Colonic mucosa (tissue), 4 donors: ENCODE results near the gene SRL. TPM values are rescaled to one million over a fixed set of nuclear protein-coding genes. Genes with fewer than 3 reads are reported as not detected.
"Not testable (repeated sequence)": the region's sequence is repeated elsewhere in the genome, so short reads cannot be mapped to it uniquely, and the experiment has no call there.

ENCODE experiments used
- DNase-seq: peaks from one replicate; pipeline ENCODE4 v3.0.0-alpha.2; 2020
- H3K27ac ChIP-seq: fragments of 200-600 bp; one replicate; pipeline ENCODE4 v1.8.0; 2021
- H3K27me3 ChIP-seq: fragments of 200-600 bp; one replicate; pipeline ENCODE4 v1.8.0; 2021
- H3K36me3 ChIP-seq: fragments of 200-600 bp; one replicate; pipeline ENCODE4 v1.8.0; 2021
- H3K4me1 ChIP-seq: fragments of 200-600 bp; one replicate; pipeline ENCODE4 v1.8.0; 2021; ENCODE audit warnings: mild to moderate bottlenecking
- H3K4me3 ChIP-seq: fragments of 200-600 bp; one replicate; pipeline ENCODE4 v1.8.0; 2021
- H3K9ac ChIP-seq, 2 donors: one replicate each; pipeline ENCODE4 v1.7.0; 2013; ENCODE audit warnings: control low read depth in 2 of 2, low read depth in 2 of 2, low read length in 2 of 2
- H3K9me3 ChIP-seq: fragments of 200-600 bp; one replicate; pipeline ENCODE4 v1.8.0; 2021
- CTCF ChIP-seq: fragments of 200-600 bp; IDR thresholded peaks from one replicate; pipeline ENCODE4 v1.8.0; 2022; ENCODE audit warnings: antibody characterized with exemption, mild to moderate bottlenecking
- intact Hi-C: fragments of 100-400 bp; cut with DNase I; formaldehyde crosslinking; loops from one replicate; pipeline ENCODE4 v1.14.1; 2022
- total RNA-seq, 2 donors: library from RNA; stranded (reverse); fragmentation: NEBNext Ultra II Directional in 1 of 2; extraction: Animal tissue kit (Norgen Biotek cat#: 25700) in 1 of 2; gene quantifications; one replicate each; pipeline ENCODE4 v1.2.1, GENCODE V29; 2021
- donor health status: healthy.
- donor health status: DM: no; HTN: no; CAD: no.
- donor health status: DM: no; HTN: no; CAD: no.

The SRL gene
- total RNA-seq, 2 donors from 2014 or later, result 0.49 to 0.82 TPM

- H3K27ac ChIP-seq, result no peak overlapping the region
- H3K9ac ChIP-seq, result no peak overlapping the region
- no peaks in the 10 kb centered on the region for H3K4me1 ChIP-seq
- no peaks in the 10 kb centered on the region for H3K9me3 ChIP-seq
- TF ChIP-seq CTCF, result no peak
- H3K27me3 ChIP-seq, result no peaks in the 10 kb centered on the region
- no peak for DNase-seq
- no peaks in the 10 kb centered on the region for H3K36me3 ChIP-seq
- H3K4me3 ChIP-seq, result no peak overlapping the region
- intact Hi-C loops, result no loop called here
Measured at GRCh38 chr16:4166821-4167220, 75.1 kb downstream of the SRL start.

- Histone ChIP-seq H3K9ac (no peak overlapping the region), H3K9me3 (no peaks in the 10 kb centered on the region), H3K27ac (no peak overlapping the region), H3K4me1 (no peaks in the 10 kb centered on the region), H3K4me3 (no peak overlapping the region), H3K36me3 (no peaks in the 10 kb centered on the region), H3K27me3 (no peaks in the 10 kb centered on the region)
- TF ChIP-seq CTCF, result no peak
- intact Hi-C loops, result no loop called here
- no peak for DNase-seq
Measured at GRCh38 chr16:4160658-4161430, 81.0 kb downstream of the SRL start.

- Histone ChIP-seq H3K4me3 (no peak overlapping the region), H3K4me1 (no peaks in the 10 kb centered on the region), H3K27me3 (no peaks in the 10 kb centered on the region), H3K36me3 (no peaks in the 10 kb centered on the region), H3K9ac (no peak overlapping the region), H3K27ac (no peak overlapping the region), H3K9me3 (no peaks in the 10 kb centered on the region)
- no peak for DNase-seq
- TF ChIP-seq CTCF, result no peak
- intact Hi-C loops, result no loop called here
Measured at GRCh38 chr16:4159726-4160125, 82.2 kb downstream of the SRL start.

GRCh38 chr16:4158143-4159093 is 83.5 kb downstream of the SRL start:
- no peak overlapping the region for H3K9ac ChIP-seq
- no peak for DNase-seq
- intact Hi-C loops, result no loop called here
- no peak overlapping the region for H3K4me3 ChIP-seq
- H3K27me3 ChIP-seq, result no peaks in the 10 kb centered on the region
- H3K36me3 ChIP-seq, result no peaks in the 10 kb centered on the region
- TF ChIP-seq CTCF, result no peak
- no peak overlapping the region for H3K27ac ChIP-seq
- no peaks in the 10 kb centered on the region for H3K9me3 ChIP-seq
- H3K4me1 ChIP-seq, result no peaks in the 10 kb centered on the region

GRCh38 chr16:4157376-4157825 is 84.5 kb downstream of the SRL start:
- DNase-seq, result no peak

GRCh38 chr16:4156503-4156902 is 85.4 kb downstream of the SRL start:
- H3K4me3 ChIP-seq, H3K9me3 ChIP-seq, H3K4me1 ChIP-seq, H3K36me3 ChIP-seq, H3K27me3 ChIP-seq, H3K27ac ChIP-seq, H3K9ac ChIP-seq, intact Hi-C loops, DNase-seq: not testable (repeated sequence)

More at GRCh38 chr16:4157376-4157825, 84.5 kb downstream of the SRL start:
- no peak for TF ChIP-seq CTCF
- H3K9me3 ChIP-seq, result no peaks in the 10 kb centered on the region
- H3K36me3 ChIP-seq, result no peaks in the 10 kb centered on the region
- H3K4me3 ChIP-seq, result no peak overlapping the region
- no peak overlapping the region for H3K9ac ChIP-seq
- intact Hi-C loops, result no loop called here
- no peak overlapping the region for H3K27ac ChIP-seq
- no peaks in the 10 kb centered on the region for H3K4me1 ChIP-seq
- no peaks in the 10 kb centered on the region for H3K27me3 ChIP-seq

GRCh38 chr16:4153364-4153763 is 88.5 kb downstream of the SRL start:
- H3K9me3 ChIP-seq, DNase-seq, H3K4me3 ChIP-seq, H3K36me3 ChIP-seq, intact Hi-C loops, H3K4me1 ChIP-seq, H3K27ac ChIP-seq, H3K27me3 ChIP-seq, H3K9ac ChIP-seq: not testable (repeated sequence)
